ENCODE results near the gene PLEKHA6. TPM values are rescaled to one million over a fixed set of nuclear protein-coding genes. Genes with fewer than 3 reads are reported as not detected.
"Not testable (repeated sequence)": the region's sequence is repeated elsewhere in the genome, so short reads cannot be mapped to it uniquely, and the experiment has no call there.

PLEKHA6 gene
- total and polyA plus RNA-seq, 5 experiments from 2014 or later: 0.02 to 2.0 (median 1.2) TPM; not detected in 2

GRCh38 chr1:204313675-204314074 is 46.1 kb downstream of the PLEKHA6 start:
- Mint-ChIP-seq H3K9me3 (no peaks in the 10 kb centered on the region), H3K4me1 (peaks cover 5 to 10% (median 5%) of the 10 kb centered on the region in 4 donors), H3K4me3 (peak overlapping the region in 4 of 10 donors; percentile 16 to 64 (median 40)), H3K27ac (peak overlapping the region in 3 of 10 donors; percentile 22 to 73 (median 59)), H3K36me3 (no peaks in the 10 kb centered on the region), H3K27me3 (peaks cover 0 to 8% (median 3%) of the 10 kb centered on the region in 5 donors)
- DNase-seq (no peak), ATAC-seq (no peak)
- POLR2A ChIA-PET: interaction anchor here (1.2 kb wide), 1 partner anchor 13 kb away, joined by 3 read pairs; no protein-coding TSS in a partner anchor

GRCh38 chr1:204310970-204311369 is 48.8 kb downstream of the PLEKHA6 start:
- H3K9me3 Mint-ChIP-seq, ATAC-seq, H3K27ac Mint-ChIP-seq, POLR2A ChIA-PET, H3K4me3 Mint-ChIP-seq, DNase-seq, H3K36me3 Mint-ChIP-seq: not testable (repeated sequence)
- Mint-ChIP-seq H3K4me1 (peaks cover 5 to 10% (median 5%) of the 10 kb centered on the region in 4 donors), H3K27me3 (peaks cover 4 to 28% (median 7%) of the 10 kb centered on the region in 5 donors)

GRCh38 chr1:204308023-204308628 is 51.6 kb downstream of the PLEKHA6 start:
- POLR2A ChIA-PET: no interaction called here
- Mint-ChIP-seq H3K4me1 (peaks cover 0 to 2% (median under 1%) of the 10 kb centered on the region in 4 donors), H3K27me3 (peaks cover 4 to 23% (median 10%) of the 10 kb centered on the region in 5 donors), H3K27ac (no peak overlapping the region), H3K36me3 (no peaks in the 10 kb centered on the region), H3K9me3 (no peaks in the 10 kb centered on the region), H3K4me3 (no peak overlapping the region)
- DNase-seq (no peak), ATAC-seq (no peak)

- no peak for DNase-seq
- no peak for ATAC-seq
- Mint-ChIP-seq H3K4me1 (no peaks in the 10 kb centered on the region), H3K27ac (no peak overlapping the region), H3K9me3 (no peaks in the 10 kb centered on the region), H3K36me3 (no peaks in the 10 kb centered on the region), H3K4me3 (no peak overlapping the region), H3K27me3 (peaks cover 2 to 21% (median 10%) of the 10 kb centered on the region in 5 donors)
- POLR2A ChIA-PET: no interaction called here
Observed at GRCh38 chr1:204307334-204307883, 52.3 kb downstream of the PLEKHA6 start.

GRCh38 chr1:204306076-204306475 is 53.7 kb downstream of the PLEKHA6 start:
- POLR2A ChIA-PET: no interaction called here
- no peak for DNase-seq
- Mint-ChIP-seq H3K9me3 (no peaks in the 10 kb centered on the region), H3K27ac (peak overlapping the region in 1 of 10 donors; percentile 41), H3K4me1 (no peaks in the 10 kb centered on the region), H3K27me3 (peaks cover 2 to 21% (median 14%) of the 10 kb centered on the region in 5 donors), H3K36me3 (no peaks in the 10 kb centered on the region), H3K4me3 (no peak overlapping the region)
- no peak for ATAC-seq

GRCh38 chr1:204304067-204304466 is 55.7 kb downstream of the PLEKHA6 start:
- no peak overlapping the region for H3K27ac Mint-ChIP-seq
- no peak overlapping the region for H3K4me3 Mint-ChIP-seq
- DNase-seq: no peak
- no peaks in the 10 kb centered on the region for H3K36me3 Mint-ChIP-seq
- POLR2A ChIA-PET: no interaction called here
- no peak for ATAC-seq
- no peaks in the 10 kb centered on the region for H3K4me1 Mint-ChIP-seq
- no peaks in the 10 kb centered on the region for H3K9me3 Mint-ChIP-seq
- peaks cover 0 to 21% (median 14%) of the 10 kb centered on the region in 5 donors for H3K27me3 Mint-ChIP-seq

GRCh38 chr1:204302769-204303168 is 57.0 kb downstream of the PLEKHA6 start:
- DNase-seq (no peak), ATAC-seq (no peak)
- POLR2A ChIA-PET: no interaction called here
- Mint-ChIP-seq H3K27ac (no peak overlapping the region), H3K4me3 (no peak overlapping the region), H3K36me3 (no peaks in the 10 kb centered on the region), H3K27me3 (peaks cover 0 to 16% (median 11%) of the 10 kb centered on the region in 5 donors), H3K4me1 (peaks cover 0 to 2% (median 0%) of the 10 kb centered on the region in 4 donors), H3K9me3 (no peaks in the 10 kb centered on the region)

- ATAC-seq (no peak), DNase-seq (no peak)
- POLR2A ChIA-PET: interaction anchor here (1.4 kb wide), 1 partner anchor 12 kb away, joined by 3 read pairs; no protein-coding TSS in a partner anchor
- H3K27ac Mint-ChIP-seq: no peak overlapping the region
- H3K4me1 Mint-ChIP-seq: peaks cover 7 to 8% (median 7%) of the 10 kb centered on the region in 4 donors
- H3K9me3 Mint-ChIP-seq: no peaks in the 10 kb centered on the region
- H3K4me3 Mint-ChIP-seq: no peak overlapping the region
- H3K36me3 Mint-ChIP-seq: no peaks in the 10 kb centered on the region
- H3K27me3 Mint-ChIP-seq: peaks cover 1 to 11% (median 5%) of the 10 kb centered on the region in 5 donors
Observed at GRCh38 chr1:204301171-204301957, 58.4 kb downstream of the PLEKHA6 start.

GRCh38 chr1:204299814-204300365 is 59.8 kb downstream of the PLEKHA6 start:
- Mint-ChIP-seq H3K27me3 (peaks cover 0 to 7% (median 0%) of the 10 kb centered on the region in 5 donors), H3K4me3 (no peak overlapping the region), H3K27ac (no peak overlapping the region), H3K9me3 (no peaks in the 10 kb centered on the region), H3K4me1 (peaks cover 10 to 17% (median 17%) of the 10 kb centered on the region in 4 donors), H3K36me3 (no peaks in the 10 kb centered on the region)
- ATAC-seq: no peak
- DNase-seq: no peak
- POLR2A ChIA-PET: no interaction called here

- H3K27me3 Mint-ChIP-seq: peaks cover 2 to 11% (median 6%) of the 10 kb centered on the region in 5 donors
- peaks cover 10 to 17% (median 17%) of the 10 kb centered on the region in 4 donors for H3K4me1 Mint-ChIP-seq
- H3K36me3 Mint-ChIP-seq: no peaks in the 10 kb centered on the region
- POLR2A ChIA-PET: interaction anchor here (0.7 kb wide), 1 partner anchor 42 kb away, joined by 4 read pairs; no protein-coding TSS in a partner anchor
- DNase-seq (peak in 1 of 10 donors; percentile 8), ATAC-seq (peak; percentile 63 to 76)
- no peaks in the 10 kb centered on the region for H3K9me3 Mint-ChIP-seq
- H3K4me3 Mint-ChIP-seq: peak overlapping the region in 8 of 10 donors; percentile 0 to 71 (median 34)
- peak overlapping the region in 7 of 10 donors; percentile 19 to 74 (median 67) for H3K27ac Mint-ChIP-seq
Observed at GRCh38 chr1:204296431-204296988, 63.2 kb downstream of the PLEKHA6 start.

- peaks cover 2 to 15% (median 6%) of the 10 kb centered on the region in 5 donors for H3K27me3 Mint-ChIP-seq
- no peaks in the 10 kb centered on the region for H3K36me3 Mint-ChIP-seq
- POLR2A ChIA-PET: interaction anchor here (0.7 kb wide), 1 partner anchor 393 kb away, joined by 3 read pairs; no protein-coding TSS in a partner anchor
- peak in 1 of 2 donors; percentile 48 for ATAC-seq
- H3K27ac Mint-ChIP-seq: peak overlapping the region in 8 of 10 donors; percentile 31 to 83 (median 64)
- DNase-seq: peak in 1 of 10 donors; percentile 9
- H3K4me1 Mint-ChIP-seq: peaks cover 10 to 17% (median 17%) of the 10 kb centered on the region in 4 donors
- H3K4me3 Mint-ChIP-seq: peak overlapping the region in 8 of 10 donors; percentile 9 to 70 (median 38)
- no peaks in the 10 kb centered on the region for H3K9me3 Mint-ChIP-seq
Observed at GRCh38 chr1:204295671-204296070, 64.1 kb downstream of the PLEKHA6 start.

- no peak for ATAC-seq
- H3K36me3 Mint-ChIP-seq: no peaks in the 10 kb centered on the region
- peaks cover 2 to 18% (median 6%) of the 10 kb centered on the region in 5 donors for H3K27me3 Mint-ChIP-seq
- H3K4me1 Mint-ChIP-seq: peaks cover 10 to 17% (median 17%) of the 10 kb centered on the region in 4 donors
- no peak for DNase-seq
- POLR2A ChIA-PET: no interaction called here
- no peak overlapping the region for H3K27ac Mint-ChIP-seq
- H3K4me3 Mint-ChIP-seq: no peak overlapping the region
- no peaks in the 10 kb centered on the region for H3K9me3 Mint-ChIP-seq
Observed at GRCh38 chr1:204294357-204294756, 65.4 kb downstream of the PLEKHA6 start.
